Osteocyte (in vitro differentiated cells): Measurements from ENCODE around the gene CCNB2. TPM values are rescaled to one million over a fixed set of nuclear protein-coding genes. Genes with fewer than 3 reads are reported as not detected.

ENCODE experiments used
- DNase-seq: peaks from one replicate; pipeline ENCODE4 v3.0.0; 2021; ENCODE audit warnings: mixed read lengths; ENCODE audit not compliant: unreplicated experiment; ENCODE audit errors: extremely low spot score
- H3K27ac Mint-ChIP-seq: one replicate; pipeline ENCODE4 v1.8.0; 2021; ENCODE audit warnings: mild to moderate bottlenecking, mixed read lengths; ENCODE audit not compliant: unreplicated experiment
- H3K27me3 Mint-ChIP-seq: one replicate; pipeline ENCODE4 v1.8.0; 2021; ENCODE audit warnings: mixed read lengths; ENCODE audit not compliant: unreplicated experiment
- H3K36me3 Mint-ChIP-seq: one replicate; pipeline ENCODE4 v1.8.0; 2021; ENCODE audit warnings: mixed read lengths; ENCODE audit not compliant: unreplicated experiment
- H3K4me1 Mint-ChIP-seq: one replicate; pipeline ENCODE4 v1.8.0; 2021; ENCODE audit warnings: mixed read lengths; ENCODE audit not compliant: unreplicated experiment
- H3K4me3 Mint-ChIP-seq: one replicate; pipeline ENCODE4 v1.8.0; 2021; ENCODE audit warnings: mild to moderate bottlenecking, moderate library complexity, mixed read lengths; ENCODE audit not compliant: unreplicated experiment
- H3K9me3 Mint-ChIP-seq: one replicate; pipeline ENCODE4 v1.8.0; 2021; ENCODE audit warnings: mixed read lengths; ENCODE audit not compliant: unreplicated experiment
- total RNA-seq: library from RNA; stranded (reverse); gene quantifications from 2 replicates; pipeline ENCODE4 v1.2.1, GENCODE V29; 2021
- TF ChIP-seq, protein P1 (sequence below): fragments of 200-600 bp; sonication (generic); IDR thresholded peaks from 2 replicates; pipeline ENCODE4 v1.5.0; 2021; ENCODE audit warnings: antibody characterized with exemption, mild to moderate bottlenecking, moderate library complexity

Gene CCNB2
- total RNA-seq, 1 donor from 2014 or later: 12.7 TPM

DNA sequence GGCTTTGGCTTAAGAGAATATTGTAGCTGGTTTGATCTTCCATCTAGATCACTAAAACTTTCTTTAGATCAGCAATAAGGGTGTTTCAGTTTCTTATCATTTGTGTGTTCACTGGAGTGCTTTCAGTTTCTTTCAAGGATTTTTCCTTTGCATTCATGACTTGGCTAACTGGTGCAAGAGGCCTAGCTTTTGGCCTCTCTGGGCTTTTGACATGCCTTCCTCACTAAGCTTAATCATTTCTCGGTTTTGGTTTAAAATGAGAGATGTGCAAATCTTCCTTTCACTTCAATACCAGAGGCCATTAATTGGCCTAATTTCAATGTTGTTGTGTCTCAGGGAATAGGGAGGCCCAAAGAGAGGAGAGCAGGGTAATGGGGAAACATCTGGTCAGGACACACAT is 30.3 kb upstream of the CCNB2 start:
- no peaks in the 10 kb centered on the region for H3K4me1 Mint-ChIP-seq
- DNase-seq: no peak
- H3K4me3 Mint-ChIP-seq: no peak overlapping the region
- no peaks in the 10 kb centered on the region for H3K27me3 Mint-ChIP-seq
- H3K36me3 Mint-ChIP-seq: peaks cover 51% of the 10 kb centered on the region
- TF ChIP-seq, protein P1, sequence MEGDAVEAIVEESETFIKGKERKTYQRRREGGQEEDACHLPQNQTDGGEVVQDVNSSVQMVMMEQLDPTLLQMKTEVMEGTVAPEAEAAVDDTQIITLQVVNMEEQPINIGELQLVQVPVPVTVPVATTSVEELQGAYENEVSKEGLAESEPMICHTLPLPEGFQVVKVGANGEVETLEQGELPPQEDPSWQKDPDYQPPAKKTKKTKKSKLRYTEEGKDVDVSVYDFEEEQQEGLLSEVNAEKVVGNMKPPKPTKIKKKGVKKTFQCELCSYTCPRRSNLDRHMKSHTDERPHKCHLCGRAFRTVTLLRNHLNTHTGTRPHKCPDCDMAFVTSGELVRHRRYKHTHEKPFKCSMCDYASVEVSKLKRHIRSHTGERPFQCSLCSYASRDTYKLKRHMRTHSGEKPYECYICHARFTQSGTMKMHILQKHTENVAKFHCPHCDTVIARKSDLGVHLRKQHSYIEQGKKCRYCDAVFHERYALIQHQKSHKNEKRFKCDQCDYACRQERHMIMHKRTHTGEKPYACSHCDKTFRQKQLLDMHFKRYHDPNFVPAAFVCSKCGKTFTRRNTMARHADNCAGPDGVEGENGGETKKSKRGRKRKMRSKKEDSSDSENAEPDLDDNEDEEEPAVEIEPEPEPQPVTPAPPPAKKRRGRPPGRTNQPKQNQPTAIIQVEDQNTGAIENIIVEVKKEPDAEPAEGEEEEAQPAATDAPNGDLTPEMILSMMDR: no peak
- H3K27ac Mint-ChIP-seq: no peak overlapping the region
- peaks cover 4% of the 10 kb centered on the region for H3K9me3 Mint-ChIP-seq

DNA sequence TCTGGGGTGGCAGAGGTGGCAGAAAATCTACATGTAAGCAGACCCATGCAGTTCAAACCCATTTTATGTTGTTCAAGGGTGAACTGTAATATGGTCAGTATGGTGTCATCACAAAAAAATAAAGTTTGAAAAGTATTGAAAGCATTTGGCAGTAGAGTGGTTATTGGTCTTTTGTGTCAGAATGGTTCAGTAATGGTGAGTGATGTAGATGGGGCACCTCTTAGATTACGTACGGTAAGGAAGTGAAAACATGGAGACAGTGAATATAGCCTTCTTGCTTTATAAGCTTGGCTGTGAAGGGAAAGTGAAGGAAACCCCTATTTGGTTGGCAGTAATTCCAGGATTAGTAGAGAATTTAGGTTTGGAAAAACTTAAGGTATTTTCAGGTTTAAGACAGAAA is 17.2 kb upstream of the CCNB2 start:
- DNase-seq: no peak
- no peaks in the 10 kb centered on the region for H3K27me3 Mint-ChIP-seq
- no peaks in the 10 kb centered on the region for H3K4me1 Mint-ChIP-seq
- H3K4me3 Mint-ChIP-seq: no peak overlapping the region
- H3K9me3 Mint-ChIP-seq: no peaks in the 10 kb centered on the region
- H3K27ac Mint-ChIP-seq: no peak overlapping the region
- TF ChIP-seq, protein P1: no peak
- peaks cover 39% of the 10 kb centered on the region for H3K36me3 Mint-ChIP-seq

DNA sequence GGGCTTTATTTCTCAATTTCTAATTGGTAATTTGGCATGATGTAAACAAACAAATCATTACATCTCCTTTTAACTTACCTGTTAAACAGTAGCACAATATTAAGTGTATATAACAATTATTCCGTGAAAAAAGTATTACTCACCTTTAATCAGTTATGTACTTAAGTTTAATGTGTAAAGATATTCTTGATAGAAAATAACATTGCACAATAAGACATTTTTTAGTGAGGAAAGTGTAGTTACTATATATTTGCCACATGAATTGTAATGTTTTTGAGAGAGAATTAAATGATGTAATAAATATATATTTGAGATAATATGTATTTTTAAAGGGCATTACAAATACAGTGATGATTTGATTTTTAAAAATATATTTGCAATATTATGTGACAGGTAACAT is 10.9 kb upstream of the CCNB2 start:
- H3K4me3 Mint-ChIP-seq: no peak overlapping the region
- no peaks in the 10 kb centered on the region for H3K9me3 Mint-ChIP-seq

DNA sequence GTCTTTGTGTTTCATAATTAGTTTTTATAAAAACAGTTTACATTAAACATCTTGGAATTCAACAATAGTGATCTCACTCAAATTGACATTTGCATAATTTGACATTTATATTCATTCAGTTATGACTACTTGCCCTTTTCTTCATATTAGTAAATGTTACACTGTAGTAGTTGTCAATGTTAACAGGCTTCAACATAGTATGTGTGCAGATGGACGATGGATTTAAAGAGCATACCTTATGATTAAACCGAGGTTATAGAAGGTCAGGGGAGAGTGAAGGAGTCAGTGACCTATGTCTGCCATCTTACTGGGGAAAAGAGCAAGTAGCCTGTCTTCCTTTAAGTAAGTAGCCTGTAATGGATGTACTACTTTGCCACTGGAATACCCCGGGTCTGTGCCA is 8.5 kb upstream of the CCNB2 start:
- no peak for DNase-seq
- Mint-ChIP-seq H3K27ac (no peak overlapping the region), H3K4me3 (no peak overlapping the region), H3K27me3 (no peaks in the 10 kb centered on the region), H3K9me3 (no peaks in the 10 kb centered on the region), H3K4me1 (no peaks in the 10 kb centered on the region), H3K36me3 (peaks cover 35% of the 10 kb centered on the region)
- TF ChIP-seq, protein P1: no peak

More for the DNA sequence above, 10.9 kb upstream of the CCNB2 start:
- H3K4me1 Mint-ChIP-seq: no peaks in the 10 kb centered on the region
- H3K27ac Mint-ChIP-seq: no peak overlapping the region
- no peak for DNase-seq
- TF ChIP-seq, protein P1: no peak
- peaks cover 40% of the 10 kb centered on the region for H3K36me3 Mint-ChIP-seq
- no peaks in the 10 kb centered on the region for H3K27me3 Mint-ChIP-seq

DNA sequence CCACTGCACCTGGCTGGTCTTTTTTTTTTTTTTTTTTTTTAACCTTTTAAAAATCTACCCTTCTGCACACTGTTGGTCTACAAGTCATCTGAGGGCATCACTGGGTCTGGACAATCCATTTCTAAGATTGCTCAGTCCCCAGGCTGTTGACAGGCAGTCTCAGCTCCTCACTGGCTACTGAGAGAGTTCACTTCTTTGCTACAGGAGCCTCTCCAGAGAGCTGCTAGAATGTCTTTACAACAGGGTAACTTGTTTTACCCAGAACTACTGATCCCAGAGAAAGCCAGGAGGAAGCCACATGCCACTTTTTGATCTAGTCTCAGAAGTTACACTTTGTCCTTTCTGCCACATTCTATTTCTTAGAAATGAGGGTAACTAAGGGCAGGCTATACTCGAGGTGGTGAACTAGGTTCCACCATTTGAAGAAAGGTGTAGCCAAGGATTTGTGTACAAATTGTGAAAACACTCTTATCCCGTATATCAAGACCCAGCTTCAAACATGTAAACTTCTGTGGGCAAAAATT is 5.7 kb upstream of the CCNB2 start:
- Mint-ChIP-seq H3K4me1 (peaks cover 1% of the 10 kb centered on the region), H3K4me3 (no peak overlapping the region), H3K27me3 (no peaks in the 10 kb centered on the region), H3K27ac (no peak overlapping the region), H3K9me3 (no peaks in the 10 kb centered on the region), H3K36me3 (peaks cover 19% of the 10 kb centered on the region)
- TF ChIP-seq, protein P1: no peak
- no peak for DNase-seq
